Erythroblast (primary cell): ENCODE results near the gene BHLHE41.

ENCODE experiments used
- GATA1 ChIP-seq: IDR thresholded peaks from 2 replicates; pipeline ENCODE4 v1.6.1; 2011; ENCODE audit warnings: low read depth, mild to moderate bottlenecking, control low read depth, low read length, moderate library complexity
- POLR2A ChIP-seq: IDR thresholded peaks from 2 replicates; pipeline ENCODE4 v1.6.1; 2011; ENCODE audit warnings: mild to moderate bottlenecking, low read length

DNA sequence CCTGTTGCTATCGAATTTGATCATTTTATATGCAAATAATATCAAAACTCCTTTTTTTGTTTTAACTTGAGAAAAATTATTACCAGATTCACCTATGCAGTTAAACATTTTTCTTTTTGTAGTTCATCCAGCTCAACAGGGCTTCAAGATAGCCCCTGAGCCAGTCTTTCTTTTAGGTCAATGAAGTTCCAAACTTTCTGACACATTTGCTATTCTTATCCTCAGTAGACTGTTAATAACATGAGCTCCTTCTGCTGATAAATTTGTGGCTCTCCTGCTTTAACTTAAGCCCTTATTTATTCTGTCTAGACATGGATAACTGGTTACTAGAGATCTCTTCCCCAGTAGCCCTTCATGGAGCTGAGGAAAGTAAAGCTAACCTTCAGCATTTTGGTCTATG is 37.3 kb upstream of the BHLHE41 start:
- TF ChIP-seq POLR2A (no peak), GATA1 (no peak)
